Measurements from ENCODE around the gene TNK2.
"Not testable (repeated sequence)": the region's sequence is repeated elsewhere in the genome, so short reads cannot be mapped to it uniquely, and the experiment has no call there.

- not testable (repeated sequence) for TF ChIP-seq RXRA (IDR thresholded peaks at IDR 0.05; ENCODE audit: insufficient read depth, low read depth, low read length); BRCA1 (IDR thresholded peaks at IDR 0.05; ENCODE audit: low read depth, low read length); CTCF (IDR thresholded peaks at IDR 0.05; ENCODE audit: control extremely low read depth in 1 of 3, insufficient read depth in 1 of 3, low read depth in 1 of 3, low read length in 3 of 3); POLR2AphosphoS5 (IDR thresholded peaks at IDR 0.05; ENCODE audit: low read depth, low read length); TAF1 (IDR thresholded peaks at IDR 0.05; ENCODE audit: low read depth, low read length); EP300 (IDR thresholded peaks at IDR 0.05; ENCODE audit: borderline replicate concordance in 1 of 2, low read depth in 2 of 2, low read length in 2 of 2); CHD1 (IDR thresholded peaks at IDR 0.05; ENCODE audit: low read depth, low read length); NRF1 (IDR thresholded peaks at IDR 0.05; ENCODE audit: low read depth, low read length); HDAC6 (IDR thresholded peaks at IDR 0.05; ENCODE audit: low read depth, low read length); EZH2 (IDR thresholded peaks at IDR 0.05; ENCODE audit: low read depth, low read length, severe bottlenecking); POLR2A (IDR thresholded peaks at IDR 0.05; ENCODE audit: control extremely low read depth in 1 of 2, low read depth in 2 of 2, low read length in 2 of 2); SAP30 (IDR thresholded peaks at IDR 0.05; ENCODE audit: insufficient read depth, insufficient replicate concordance, low read length); SP1 (IDR thresholded peaks at IDR 0.05; ENCODE audit: low read depth, low read length)
Measured at GRCh38 chr3:195940806-195941205, 32.5 kb upstream of the TNK2 start.
